SK-N-SH (cell line): ENCODE results near the gene ESF1. TPM values are rescaled to one million over a fixed set of nuclear protein-coding genes. Genes with fewer than 3 reads are reported as not detected.

Source experiments
- CTCF ChIA-PET: fragments of 300-600, 350-600 bp; formaldehyde crosslinking; extraction: SDS; loops from one replicate; lab custom pipeline; 2021; lab: Yijun Ruan, JAX
- POLR2A ChIA-PET: fragments of 350-600 bp; sonication (Branson Sonifier 250); formaldehyde crosslinking; extraction: SDS; loops from one replicate; lab custom pipeline; 2020; ENCODE audit warnings: antibody characterized with exemption, inconsistent platforms; lab: Yijun Ruan, JAX
- DNase-seq: peaks from one replicate; pipeline ENCODE4 v3.0.0; 2012
- H2AFZ ChIP-seq: fragments of 200-600 bp; sonication (generic); 2 replicates; pipeline ENCODE4 v1.8.1; 2016; ENCODE audit warnings: antibody characterized with exemption, mild to moderate bottlenecking, low read depth
- H3F3A ChIP-seq: fragments of 200-600 bp; sonication (generic); replicated peaks from 2 replicates; pipeline ENCODE3; 2016; ENCODE audit warnings: antibody characterized with exemption, mild to moderate bottlenecking; ENCODE audit not compliant: insufficient read depth
- H3K27ac ChIP-seq, 2 experiments: fragments of 200-500 bp in 1 of 2; fragments of 200-600 bp in 1 of 2; sonication (Bioruptor generic) in 1 of 2; sonication (generic), shearing (Covaris generic) in 1 of 2; 2 replicates each; pipeline versions ENCODE4 v1.5.1 to v1.6.1; 2014 to 2016; ENCODE audit warnings: low read depth in 2 of 2, inconsistent platforms in 1 of 2, low read length in 1 of 2, mild to moderate bottlenecking in 1 of 2, mixed read lengths in 1 of 2
- H3K27me3 ChIP-seq: fragments of 200-600 bp; sonication (generic), shearing (Covaris generic); 2 replicates; pipeline ENCODE4 v1.6.1; 2016; ENCODE audit warnings: mixed run types; ENCODE audit not compliant: insufficient read depth
- H3K36me3 ChIP-seq, 2 experiments: fragments of 200-500 bp in 1 of 2; fragments of 200-600 bp in 1 of 2; sonication (Bioruptor generic) in 1 of 2; sonication (generic) in 1 of 2; replicated peaks in 1 of 2; 2 replicates each; pipeline versions ENCODE3 to v1.5.1; 2014 to 2016; ENCODE audit warnings: low read length in 1 of 2, mild to moderate bottlenecking in 1 of 2; ENCODE audit not compliant: insufficient read depth in 2 of 2, control insufficient read depth in 1 of 2
- H3K4me1 ChIP-seq, 2 experiments: fragments of 200-500 bp in 1 of 2; fragments of 200-600 bp in 1 of 2; sonication (Bioruptor generic) in 1 of 2; sonication (generic), shearing (Covaris generic) in 1 of 2; 2 replicates each; pipeline versions ENCODE4 v1.5.1 to v1.6.1; 2014 to 2016; ENCODE audit warnings: low read depth in 1 of 2, low read length in 1 of 2, mixed run types in 1 of 2; ENCODE audit not compliant: insufficient read depth in 2 of 2, control insufficient read depth in 1 of 2
- H3K4me2 ChIP-seq: fragments of 200-600 bp; sonication (generic), shearing (Covaris generic); 2 replicates; pipeline ENCODE4 v1.6.1; 2017; ENCODE audit warnings: mixed run types
- H3K4me3 ChIP-seq, 2 experiments: fragments of 200-500 bp in 1 of 2; fragments of 200-600 bp in 1 of 2; sonication (Bioruptor generic) in 1 of 2; sonication (generic), shearing (Covaris generic) in 1 of 2; 2 replicates each; pipeline versions ENCODE4 v1.5.1 to v1.8.1; 2014 to 2016; ENCODE audit warnings: low read depth in 2 of 2, inconsistent platforms in 1 of 2, low read length in 1 of 2, mild to moderate bottlenecking in 1 of 2, mixed read lengths in 1 of 2, moderate library complexity in 1 of 2
- H3K79me2 ChIP-seq: fragments of 200-600 bp; sonication (generic); 2 replicates; pipeline ENCODE4 v1.8.1; 2017; ENCODE audit warnings: mild to moderate bottlenecking; ENCODE audit not compliant: insufficient read depth
- H3K9ac ChIP-seq: fragments of 200-600 bp; sonication (generic); 2 replicates; pipeline ENCODE4 v1.6.1; 2017; ENCODE audit warnings: mixed run types
- H3K9me2 ChIP-seq: fragments of 200-600 bp; sonication (generic); 2 replicates; pipeline ENCODE4 v1.6.1; 2017; ENCODE audit warnings: mixed run types
- H3K9me3 ChIP-seq: fragments of 200-600 bp; sonication (generic); 2 replicates; pipeline ENCODE4 v1.6.1; 2017; ENCODE audit warnings: mixed run types, mild to moderate bottlenecking, moderate library complexity
- H4K20me1 ChIP-seq: fragments of 200-600 bp; sonication (generic); 2 replicates; pipeline ENCODE4 v1.6.1; 2017; ENCODE audit warnings: mild to moderate bottlenecking, mixed run types; ENCODE audit not compliant: insufficient read depth
- CHD2 ChIP-seq: fragments of 150-350 bp; IDR thresholded peaks from 2 replicates; pipeline ENCODE4 v1.6.1; 2018; ENCODE audit warnings: low read length; ENCODE audit not compliant: partially characterized antibody
- ELF1 ChIP-seq: IDR thresholded peaks from 2 replicates; pipeline ENCODE4 v1.4.0; 2012
- FOSL2 ChIP-seq: IDR thresholded peaks from 2 replicates; pipeline ENCODE4 v1.4.0; 2012; ENCODE audit warnings: low read depth, mild to moderate bottlenecking, moderate library complexity, borderline replicate concordance
- FOXJ3 ChIP-seq: sonication (generic); formaldehyde crosslinking; IDR thresholded peaks from 2 replicates; pipeline ENCODE4 v1.5.1; 2020; ENCODE audit warnings: mild to moderate bottlenecking, missing genetic modification reagents
- JUND ChIP-seq: IDR thresholded peaks from 2 replicates; pipeline ENCODE4 v1.4.0; 2012
- MEF2A ChIP-seq: IDR thresholded peaks from 2 replicates; pipeline ENCODE4 v1.4.0; 2012; ENCODE audit warnings: low read depth, borderline replicate concordance
- MXI1 ChIP-seq: IDR thresholded peaks from 2 replicates; pipeline ENCODE4 v1.6.1; 2012; ENCODE audit warnings: mild to moderate bottlenecking, low read depth, low read length, improper control_type of control experiment
- NFIC ChIP-seq: IDR thresholded peaks from 2 replicates; pipeline ENCODE4 v1.4.0; 2012; ENCODE audit warnings: borderline replicate concordance
- POLR2AphosphoS5 ChIP-seq: IDR thresholded peaks from 2 replicates; pipeline ENCODE4 v1.6.1; 2012; ENCODE audit warnings: low read depth, low read length
- RCOR1 ChIP-seq: fragments of 150-350 bp; IDR thresholded peaks from 2 replicates; pipeline ENCODE4 v1.6.1; 2017; ENCODE audit warnings: antibody characterized with exemption, low read length
- TEAD4 ChIP-seq: IDR thresholded peaks from 2 replicates; pipeline ENCODE4 v1.4.0; 2012; ENCODE audit warnings: mild to moderate bottlenecking, borderline replicate concordance; ENCODE audit not compliant: insufficient read depth
- YY1 ChIP-seq: IDR thresholded peaks from 2 replicates; pipeline ENCODE4 v1.4.0; 2012; ENCODE audit warnings: low read depth, mild to moderate bottlenecking
- polyA plus RNA-seq, 3 experiments: library from polyadenylated mRNA; depleted of rRNA; stranded (reverse); fragments of >200 nt; gene quantifications; 2 replicates each; pipeline ENCODE4 v1.2.3, GENCODE V29; 2012
- TF ChIP-seq, protein P1 (sequence below): fragments of 150-350 bp; IDR thresholded peaks from 2 replicates; pipeline ENCODE4 v1.6.1; 2017; ENCODE audit warnings: antibody characterized with exemption, low read length, low read depth, borderline replicate concordance
- TF ChIP-seq, protein P2 (sequence below): IDR thresholded peaks from 2 replicates; pipeline ENCODE4 v1.4.0; 2012; ENCODE audit warnings: low read depth, borderline replicate concordance
- TF ChIP-seq, protein P3 (sequence below): fragments of 200-600 bp; sonication (generic); IDR thresholded peaks from 2 replicates; pipeline ENCODE4 v1.6.1; 2017; ENCODE audit warnings: antibody characterized with exemption, mild to moderate bottlenecking, moderate library complexity
- TF ChIP-seq, protein P4 (sequence below): IDR thresholded peaks from 2 replicates; pipeline ENCODE4 v1.6.1; 2012; ENCODE audit warnings: mild to moderate bottlenecking, low read depth, low read length, moderate library complexity
- TF ChIP-seq, protein P5 (sequence below): fragments of 150-350 bp; IDR thresholded peaks from 2 replicates; pipeline ENCODE4 v1.6.1; 2016; ENCODE audit warnings: mild to moderate bottlenecking, low read depth, low read length

Gene ESF1
- polyA plus RNA-seq, 1 of the 3 experiments (the other 2 are of a cell fraction) = 1.4 TPM

DNA sequence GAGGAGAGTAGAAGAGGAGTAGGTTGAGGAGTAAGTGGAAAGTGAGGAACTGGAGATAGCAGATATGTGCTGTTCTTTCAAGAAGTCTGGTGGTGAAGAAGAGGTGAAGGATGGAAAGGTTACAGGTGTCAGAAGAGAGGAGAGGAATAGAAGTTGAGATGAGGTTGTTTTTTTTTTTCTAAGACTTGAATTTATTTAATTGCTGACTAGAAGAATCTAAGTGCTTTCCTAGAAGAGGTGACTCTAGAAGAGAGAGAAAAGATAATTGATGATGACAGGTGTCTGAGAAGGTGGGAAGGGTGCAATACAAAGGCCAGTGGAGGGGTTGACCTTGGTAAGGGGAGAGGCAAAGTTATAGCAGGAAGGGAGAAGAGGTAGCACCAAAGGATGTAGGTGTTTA lies 25.7 kb upstream of the ESF1 start:
- Histone ChIP-seq H3K79me2 (no peaks in the 10 kb centered on the region), H2AFZ (no peak overlapping the region), H3K27ac (no peak overlapping the region), H3K4me3 (no peak overlapping the region), H3K36me3 (peaks cover 59 to 74% of the 10 kb centered on the region in 2 experiments), H3K4me1 (no peaks in the 10 kb centered on the region), H3K4me2 (no peak overlapping the region), H3K9me2 (no peaks in the 10 kb centered on the region), H3K27me3 (no peaks in the 10 kb centered on the region), H3K9ac (no peak overlapping the region), H4K20me1 (no peaks in the 10 kb centered on the region), H3F3A (no peaks in the 10 kb centered on the region), H3K9me3 (no peaks in the 10 kb centered on the region)
- CTCF ChIA-PET = interaction anchor here (1.8 kb wide), 1 partner anchor 9 kb away, joined by 13 read pairs; no protein-coding TSS in a partner anchor
- DNase-seq = no peak
- TF ChIP-seq NFIC = no peak
- no peak for TF ChIP-seq POLR2AphosphoS5
- TF ChIP-seq, protein P1, sequence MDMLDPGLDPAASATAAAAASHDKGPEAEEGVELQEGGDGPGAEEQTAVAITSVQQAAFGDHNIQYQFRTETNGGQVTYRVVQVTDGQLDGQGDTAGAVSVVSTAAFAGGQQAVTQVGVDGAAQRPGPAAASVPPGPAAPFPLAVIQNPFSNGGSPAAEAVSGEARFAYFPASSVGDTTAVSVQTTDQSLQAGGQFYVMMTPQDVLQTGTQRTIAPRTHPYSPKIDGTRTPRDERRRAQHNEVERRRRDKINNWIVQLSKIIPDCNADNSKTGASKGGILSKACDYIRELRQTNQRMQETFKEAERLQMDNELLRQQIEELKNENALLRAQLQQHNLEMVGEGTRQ = no peak
- no peak for TF ChIP-seq MXI1
- TF ChIP-seq CHD2 = no peak
- no peak for TF ChIP-seq JUND
- TF ChIP-seq, protein P2, sequence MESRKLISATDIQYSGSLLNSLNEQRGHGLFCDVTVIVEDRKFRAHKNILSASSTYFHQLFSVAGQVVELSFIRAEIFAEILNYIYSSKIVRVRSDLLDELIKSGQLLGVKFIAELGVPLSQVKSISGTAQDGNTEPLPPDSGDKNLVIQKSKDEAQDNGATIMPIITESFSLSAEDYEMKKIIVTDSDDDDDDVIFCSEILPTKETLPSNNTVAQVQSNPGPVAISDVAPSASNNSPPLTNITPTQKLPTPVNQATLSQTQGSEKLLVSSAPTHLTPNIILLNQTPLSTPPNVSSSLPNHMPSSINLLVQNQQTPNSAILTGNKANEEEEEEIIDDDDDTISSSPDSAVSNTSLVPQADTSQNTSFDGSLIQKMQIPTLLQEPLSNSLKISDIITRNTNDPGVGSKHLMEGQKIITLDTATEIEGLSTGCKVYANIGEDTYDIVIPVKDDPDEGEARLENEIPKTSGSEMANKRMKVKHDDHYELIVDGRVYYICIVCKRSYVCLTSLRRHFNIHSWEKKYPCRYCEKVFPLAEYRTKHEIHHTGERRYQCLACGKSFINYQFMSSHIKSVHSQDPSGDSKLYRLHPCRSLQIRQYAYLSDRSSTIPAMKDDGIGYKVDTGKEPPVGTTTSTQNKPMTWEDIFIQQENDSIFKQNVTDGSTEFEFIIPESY = no peak
- TF ChIP-seq, protein P3, sequence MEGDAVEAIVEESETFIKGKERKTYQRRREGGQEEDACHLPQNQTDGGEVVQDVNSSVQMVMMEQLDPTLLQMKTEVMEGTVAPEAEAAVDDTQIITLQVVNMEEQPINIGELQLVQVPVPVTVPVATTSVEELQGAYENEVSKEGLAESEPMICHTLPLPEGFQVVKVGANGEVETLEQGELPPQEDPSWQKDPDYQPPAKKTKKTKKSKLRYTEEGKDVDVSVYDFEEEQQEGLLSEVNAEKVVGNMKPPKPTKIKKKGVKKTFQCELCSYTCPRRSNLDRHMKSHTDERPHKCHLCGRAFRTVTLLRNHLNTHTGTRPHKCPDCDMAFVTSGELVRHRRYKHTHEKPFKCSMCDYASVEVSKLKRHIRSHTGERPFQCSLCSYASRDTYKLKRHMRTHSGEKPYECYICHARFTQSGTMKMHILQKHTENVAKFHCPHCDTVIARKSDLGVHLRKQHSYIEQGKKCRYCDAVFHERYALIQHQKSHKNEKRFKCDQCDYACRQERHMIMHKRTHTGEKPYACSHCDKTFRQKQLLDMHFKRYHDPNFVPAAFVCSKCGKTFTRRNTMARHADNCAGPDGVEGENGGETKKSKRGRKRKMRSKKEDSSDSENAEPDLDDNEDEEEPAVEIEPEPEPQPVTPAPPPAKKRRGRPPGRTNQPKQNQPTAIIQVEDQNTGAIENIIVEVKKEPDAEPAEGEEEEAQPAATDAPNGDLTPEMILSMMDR = no peak
- TF ChIP-seq, protein P4, sequence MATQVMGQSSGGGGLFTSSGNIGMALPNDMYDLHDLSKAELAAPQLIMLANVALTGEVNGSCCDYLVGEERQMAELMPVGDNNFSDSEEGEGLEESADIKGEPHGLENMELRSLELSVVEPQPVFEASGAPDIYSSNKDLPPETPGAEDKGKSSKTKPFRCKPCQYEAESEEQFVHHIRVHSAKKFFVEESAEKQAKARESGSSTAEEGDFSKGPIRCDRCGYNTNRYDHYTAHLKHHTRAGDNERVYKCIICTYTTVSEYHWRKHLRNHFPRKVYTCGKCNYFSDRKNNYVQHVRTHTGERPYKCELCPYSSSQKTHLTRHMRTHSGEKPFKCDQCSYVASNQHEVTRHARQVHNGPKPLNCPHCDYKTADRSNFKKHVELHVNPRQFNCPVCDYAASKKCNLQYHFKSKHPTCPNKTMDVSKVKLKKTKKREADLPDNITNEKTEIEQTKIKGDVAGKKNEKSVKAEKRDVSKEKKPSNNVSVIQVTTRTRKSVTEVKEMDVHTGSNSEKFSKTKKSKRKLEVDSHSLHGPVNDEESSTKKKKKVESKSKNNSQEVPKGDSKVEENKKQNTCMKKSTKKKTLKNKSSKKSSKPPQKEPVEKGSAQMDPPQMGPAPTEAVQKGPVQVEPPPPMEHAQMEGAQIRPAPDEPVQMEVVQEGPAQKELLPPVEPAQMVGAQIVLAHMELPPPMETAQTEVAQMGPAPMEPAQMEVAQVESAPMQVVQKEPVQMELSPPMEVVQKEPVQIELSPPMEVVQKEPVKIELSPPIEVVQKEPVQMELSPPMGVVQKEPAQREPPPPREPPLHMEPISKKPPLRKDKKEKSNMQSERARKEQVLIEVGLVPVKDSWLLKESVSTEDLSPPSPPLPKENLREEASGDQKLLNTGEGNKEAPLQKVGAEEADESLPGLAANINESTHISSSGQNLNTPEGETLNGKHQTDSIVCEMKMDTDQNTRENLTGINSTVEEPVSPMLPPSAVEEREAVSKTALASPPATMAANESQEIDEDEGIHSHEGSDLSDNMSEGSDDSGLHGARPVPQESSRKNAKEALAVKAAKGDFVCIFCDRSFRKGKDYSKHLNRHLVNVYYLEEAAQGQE = no peak
- TF ChIP-seq ELF1 = no peak
- TF ChIP-seq MEF2A = no peak
- no peak for TF ChIP-seq FOSL2
- TF ChIP-seq RCOR1 = no peak
- TF ChIP-seq, protein P5, sequence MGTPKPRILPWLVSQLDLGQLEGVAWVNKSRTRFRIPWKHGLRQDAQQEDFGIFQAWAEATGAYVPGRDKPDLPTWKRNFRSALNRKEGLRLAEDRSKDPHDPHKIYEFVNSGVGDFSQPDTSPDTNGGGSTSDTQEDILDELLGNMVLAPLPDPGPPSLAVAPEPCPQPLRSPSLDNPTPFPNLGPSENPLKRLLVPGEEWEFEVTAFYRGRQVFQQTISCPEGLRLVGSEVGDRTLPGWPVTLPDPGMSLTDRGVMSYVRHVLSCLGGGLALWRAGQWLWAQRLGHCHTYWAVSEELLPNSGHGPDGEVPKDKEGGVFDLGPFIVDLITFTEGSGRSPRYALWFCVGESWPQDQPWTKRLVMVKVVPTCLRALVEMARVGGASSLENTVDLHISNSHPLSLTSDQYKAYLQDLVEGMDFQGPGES = no peak
- no peak for TF ChIP-seq YY1
- no peak for TF ChIP-seq FOXJ3 (CRISPR knock-in tag)
- TF ChIP-seq TEAD4 = no peak
- POLR2A ChIA-PET = no interaction called here
